ENCODE data around the gene NOS1AP. TPM values are rescaled to one million over a fixed set of nuclear protein-coding genes. Genes with fewer than 3 reads are reported as not detected.

NOS1AP gene
- total RNA-seq, 1 donor: 0.43 TPM

DNA sequence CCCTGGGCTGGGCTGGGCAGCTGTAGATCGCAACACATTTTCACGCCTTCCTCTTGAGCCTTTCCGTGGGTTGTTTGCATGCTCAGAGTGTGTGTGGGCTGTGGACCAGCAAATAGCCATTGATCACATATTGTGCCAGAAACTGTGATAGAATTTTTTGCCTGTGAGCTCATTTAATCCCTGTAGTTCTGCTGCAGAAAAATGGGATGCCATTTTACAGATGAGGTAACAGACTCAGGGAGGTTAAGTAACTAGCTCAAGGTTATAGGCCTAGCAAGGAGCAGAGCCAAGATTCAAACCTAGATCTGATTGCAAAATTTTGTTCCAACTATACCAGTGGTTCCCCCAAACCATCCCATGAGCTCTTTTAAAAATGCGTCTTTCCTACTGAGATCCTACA lies 296.7 kb downstream of the NOS1AP start:
- TF ChIP-seq, protein P1, sequence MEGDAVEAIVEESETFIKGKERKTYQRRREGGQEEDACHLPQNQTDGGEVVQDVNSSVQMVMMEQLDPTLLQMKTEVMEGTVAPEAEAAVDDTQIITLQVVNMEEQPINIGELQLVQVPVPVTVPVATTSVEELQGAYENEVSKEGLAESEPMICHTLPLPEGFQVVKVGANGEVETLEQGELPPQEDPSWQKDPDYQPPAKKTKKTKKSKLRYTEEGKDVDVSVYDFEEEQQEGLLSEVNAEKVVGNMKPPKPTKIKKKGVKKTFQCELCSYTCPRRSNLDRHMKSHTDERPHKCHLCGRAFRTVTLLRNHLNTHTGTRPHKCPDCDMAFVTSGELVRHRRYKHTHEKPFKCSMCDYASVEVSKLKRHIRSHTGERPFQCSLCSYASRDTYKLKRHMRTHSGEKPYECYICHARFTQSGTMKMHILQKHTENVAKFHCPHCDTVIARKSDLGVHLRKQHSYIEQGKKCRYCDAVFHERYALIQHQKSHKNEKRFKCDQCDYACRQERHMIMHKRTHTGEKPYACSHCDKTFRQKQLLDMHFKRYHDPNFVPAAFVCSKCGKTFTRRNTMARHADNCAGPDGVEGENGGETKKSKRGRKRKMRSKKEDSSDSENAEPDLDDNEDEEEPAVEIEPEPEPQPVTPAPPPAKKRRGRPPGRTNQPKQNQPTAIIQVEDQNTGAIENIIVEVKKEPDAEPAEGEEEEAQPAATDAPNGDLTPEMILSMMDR (IDR thresholded peaks at IDR 0.05; ENCODE audit: insufficient read depth, low read depth, low read length): no peak

GRCh38 chr1:162366671-162367070 lies 297.2 kb downstream of the NOS1AP start:
- TF ChIP-seq, protein P1 (IDR thresholded peaks at IDR 0.05; ENCODE audit: insufficient read depth, low read depth, low read length): no peak
- peak overlapping the region; percentile 73 for H3K4me3 ChIP-seq (ENCODE audit: low read depth, low read length)
- no peak for DNase-seq (ENCODE audit: low read depth)

More for the DNA sequence above, 296.7 kb downstream of the NOS1AP start:
- DNase-seq (ENCODE audit: low read depth): no peak
- H3K4me3 ChIP-seq (ENCODE audit: low read depth, low read length): no peak overlapping the region

- peak; percentile 57 for DNase-seq (ENCODE audit: low read depth)
- TF ChIP-seq, protein P1 (IDR thresholded peaks at IDR 0.05; ENCODE audit: insufficient read depth, low read depth, low read length): no peak
- H3K4me3 ChIP-seq (ENCODE audit: low read depth, low read length): peak overlapping the region; percentile 73
Observed at GRCh38 chr1:162367073-162367472, 297.6 kb downstream of the NOS1AP start.

- TF ChIP-seq, protein P1 (IDR thresholded peaks at IDR 0.05; ENCODE audit: insufficient read depth, low read depth, low read length): no peak
- no peak for DNase-seq (ENCODE audit: low read depth)
- no peak overlapping the region for H3K4me3 ChIP-seq (ENCODE audit: low read depth, low read length)
Observed at GRCh38 chr1:162367772-162368171, 298.3 kb downstream of the NOS1AP start.

GRCh38 chr1:162368451-162368850 lies 299.0 kb downstream of the NOS1AP start:
- DNase-seq (ENCODE audit: low read depth): no peak
- TF ChIP-seq, protein P1 (IDR thresholded peaks at IDR 0.05; ENCODE audit: insufficient read depth, low read depth, low read length): no peak
- no peak overlapping the region for H3K4me3 ChIP-seq (ENCODE audit: low read depth, low read length)

DNA sequence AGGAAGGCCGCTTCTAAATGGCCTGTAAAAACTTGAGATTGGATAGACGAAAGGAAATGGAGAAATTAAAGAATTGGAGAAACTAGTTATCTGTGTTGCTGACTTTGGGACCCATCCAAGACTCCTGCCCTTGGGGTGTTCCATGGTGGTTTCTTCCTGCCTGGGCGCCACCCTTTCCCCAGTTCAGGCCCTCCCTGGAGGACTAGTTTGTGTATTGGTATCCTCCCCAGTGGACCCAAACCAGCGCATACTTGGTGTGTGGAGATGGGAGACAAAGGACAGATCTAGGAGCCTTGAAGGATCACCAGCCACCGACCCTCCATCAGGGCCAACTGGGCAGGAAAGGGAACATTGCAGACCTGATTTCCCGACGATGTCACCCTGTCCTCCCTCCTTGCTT lies 300.1 kb downstream of the NOS1AP start:
- TF ChIP-seq, protein P1 (IDR thresholded peaks at IDR 0.05; ENCODE audit: insufficient read depth, low read depth, low read length): no peak
- DNase-seq (ENCODE audit: low read depth): no peak

GRCh38 chr1:162370161-162370560 lies 300.7 kb downstream of the NOS1AP start:
- TF ChIP-seq, protein P1 (IDR thresholded peaks at IDR 0.05; ENCODE audit: insufficient read depth, low read depth, low read length): no peak
- H3K4me3 ChIP-seq (ENCODE audit: low read depth, low read length): no peak overlapping the region
- DNase-seq (ENCODE audit: low read depth): no peak

More for the DNA sequence above, 300.1 kb downstream of the NOS1AP start:
- H3K4me3 ChIP-seq (ENCODE audit: low read depth, low read length): no peak overlapping the region
